ENCODE results near the gene SLIRP. TPM values are rescaled to one million over a fixed set of nuclear protein-coding genes. Genes with fewer than 3 reads are reported as not detected.
"Not testable (repeated sequence)": the region's sequence is repeated elsewhere in the genome, so short reads cannot be mapped to it uniquely, and the experiment has no call there.

SLIRP gene
- total RNA-seq, 1 donor from 2014 or later: 45.3 TPM

- DNase-seq: no peak
These were observed 38.3 kb downstream of the SLIRP start for GRCh38 chr14:77746064-77746702.

- DNase-seq: not testable (repeated sequence)
These were observed 39.5 kb downstream of the SLIRP start for GRCh38 chr14:77747425-77747824.

- no peak for DNase-seq
These were observed 44.4 kb downstream of the SLIRP start for GRCh38 chr14:77752266-77752665.

GRCh38 chr14:77752799-77753516, 45.1 kb downstream of the SLIRP start:
- no peak for DNase-seq

- DNase-seq: peak; percentile 98
These were observed 52.7 kb downstream of the SLIRP start, which contains the start of gene SNW1 for GRCh38 chr14:77760381-77761204. TSS of gene SNW1 (minus strand) at chr14:77761156. CDS start at chr14:77761127, 29 bp downstream.

GRCh38 chr14:77761205-77761931, 53.5 kb downstream of the SLIRP start:
- DNase-seq: no peak

- no peak for DNase-seq
These were observed 55.4 kb downstream of the SLIRP start for GRCh38 chr14:77763316-77763715.

GRCh38 chr14:77763978-77764377, 56.1 kb downstream of the SLIRP start:
- DNase-seq: no peak

Other genes starting within 250 kb of the SLIRP start
- not detected for gene ISM2, start 209.3 kb upstream of the SLIRP start, total RNA-seq
- 37.3 TPM for gene SPTLC2, start 91.5 kb upstream of the SLIRP start, total RNA-seq
- 14.8 TPM for gene ALKBH1, start 80 bp upstream of the SLIRP start, total RNA-seq
- 50.4 TPM for gene SNW1, start 53.1 kb downstream of the SLIRP start, total RNA-seq
- 7.7 TPM for gene ADCK1, start 92.0 kb downstream of the SLIRP start, total RNA-seq

Measured in tongue (tissue), 2 donors.